ENCODE results near the gene ENHO. TPM values are rescaled to one million over a fixed set of nuclear protein-coding genes. Genes with fewer than 3 reads are reported as not detected.

The ENHO gene
- total and polyA plus RNA-seq, 2 of the 8 experiments (the other 6 are each of a cell fraction or from before 2014, with no cell fraction given): 12.2 to 49.4 TPM

GRCh38 chr9:34570809-34571480 lies 48.2 kb upstream of the ENHO start (continued):
- TF ChIP-seq YY1 (IDR thresholded peaks at IDR 0.05; ENCODE audit: low read depth, low read length): no peak
- TF ChIP-seq MAX (IDR thresholded peaks at IDR 0.05): no peak
- no peak for TF ChIP-seq TAF7 (optimal IDR thresholded peaks at IDR 0.05; ENCODE audit: borderline replicate concordance, low read depth, low read length)
- no peak for TF ChIP-seq EP300 (IDR thresholded peaks at IDR 0.05; ENCODE audit: borderline replicate concordance in 1 of 2, low read depth in 2 of 2, low read length in 2 of 2)
- TF ChIP-seq SP4 (IDR thresholded peaks at IDR 0.05; ENCODE audit: low read length): no peak
- no peak for TF ChIP-seq HDAC6 (IDR thresholded peaks at IDR 0.05; ENCODE audit: low read depth, low read length)
- no peak for TF ChIP-seq PHF8 (conservative IDR thresholded peaks at IDR 0.05; ENCODE audit: low read depth, low read length)
